ENCODE results near the gene BAHCC1.

- TF ChIP-seq POLR2A (IDR thresholded peaks at IDR 0.05; ENCODE audit: low read length) (no peak), GATA1 (IDR thresholded peaks at IDR 0.05; ENCODE audit: low read depth, low read length) (no peak)
These were observed 81.4 kb downstream of the BAHCC1 start for GRCh38 chr17:81476635-81477034.
